Prostate gland (tissue), 2 donors: ENCODE results near the gene RIMS3.

Source experiments
- POLR2A ChIP-seq: fragments of 450-650 bp; IDR thresholded peaks from one replicate; pipeline ENCODE4 v1.6.1; 2016; ENCODE audit warnings: antibody characterized with exemption, mild to moderate bottlenecking
- POLR2AphosphoS5 ChIP-seq: sonication (generic); formaldehyde crosslinking; IDR thresholded peaks from one replicate; pipeline ENCODE4 v1.6.1; 2017; ENCODE audit warnings: antibody characterized with exemption
- TF ChIP-seq, protein P1 (sequence below), 4 experiments: fragments of 200-600 bp in 2 of 4; fragments of 450-650 bp in 2 of 4; sonication (generic) in 2 of 4; IDR thresholded peaks; 1 replicate in 3 of 4; 2 replicates in 1 of 4; pipeline ENCODE4 v1.5.1; 2016 to 2019; ENCODE audit warnings: antibody characterized with exemption in 4 of 4, mild to moderate bottlenecking in 2 of 4, moderate library complexity in 2 of 4

DNA sequence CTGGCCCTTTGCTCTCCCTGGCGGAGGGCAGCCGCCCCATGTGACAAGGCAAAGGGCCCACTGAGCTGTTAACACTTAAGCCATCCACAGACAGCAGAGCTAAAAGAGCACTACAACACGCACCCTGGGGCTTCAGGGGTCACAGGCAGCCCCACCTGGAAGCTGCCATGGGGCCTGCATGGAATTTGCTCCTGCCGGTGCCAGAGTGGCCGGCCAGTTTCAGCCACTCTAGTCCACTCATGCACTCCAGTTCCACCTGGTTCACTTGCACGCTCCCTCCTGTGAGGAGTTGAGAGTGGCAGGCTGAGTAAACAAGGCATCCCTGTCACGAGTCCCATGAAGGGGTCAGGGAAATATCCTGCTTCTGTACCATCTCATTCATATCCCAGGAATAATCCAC is 55.3 kb downstream of the RIMS3 start:
- TF ChIP-seq, protein P1, sequence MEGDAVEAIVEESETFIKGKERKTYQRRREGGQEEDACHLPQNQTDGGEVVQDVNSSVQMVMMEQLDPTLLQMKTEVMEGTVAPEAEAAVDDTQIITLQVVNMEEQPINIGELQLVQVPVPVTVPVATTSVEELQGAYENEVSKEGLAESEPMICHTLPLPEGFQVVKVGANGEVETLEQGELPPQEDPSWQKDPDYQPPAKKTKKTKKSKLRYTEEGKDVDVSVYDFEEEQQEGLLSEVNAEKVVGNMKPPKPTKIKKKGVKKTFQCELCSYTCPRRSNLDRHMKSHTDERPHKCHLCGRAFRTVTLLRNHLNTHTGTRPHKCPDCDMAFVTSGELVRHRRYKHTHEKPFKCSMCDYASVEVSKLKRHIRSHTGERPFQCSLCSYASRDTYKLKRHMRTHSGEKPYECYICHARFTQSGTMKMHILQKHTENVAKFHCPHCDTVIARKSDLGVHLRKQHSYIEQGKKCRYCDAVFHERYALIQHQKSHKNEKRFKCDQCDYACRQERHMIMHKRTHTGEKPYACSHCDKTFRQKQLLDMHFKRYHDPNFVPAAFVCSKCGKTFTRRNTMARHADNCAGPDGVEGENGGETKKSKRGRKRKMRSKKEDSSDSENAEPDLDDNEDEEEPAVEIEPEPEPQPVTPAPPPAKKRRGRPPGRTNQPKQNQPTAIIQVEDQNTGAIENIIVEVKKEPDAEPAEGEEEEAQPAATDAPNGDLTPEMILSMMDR (IDR thresholded peaks at IDR 0.05) = no peak
- TF ChIP-seq POLR2AphosphoS5 (no peak), POLR2A (no peak)
